GM20000 (cell line): Measurements from ENCODE around the gene GAPVD1.

Experiments
- DNase-seq: peaks from one replicate; pipeline ENCODE4 v3.0.0; 2012; ENCODE audit warnings: low spot score
- CTCF ChIP-seq: IDR thresholded peaks from 2 replicates; pipeline ENCODE4 v1.5.1; 2012; ENCODE audit warnings: mild to moderate bottlenecking, control low read depth; ENCODE audit errors: extremely low read depth, missing control alignments

Gene GAPVD1

GRCh38 chr9:125405938-125406809 lies 144.5 kb downstream of the GAPVD1 start:
- DNase-seq, result no peak
- TF ChIP-seq CTCF, result no peak

- DNase-seq, result no peak
Observed at GRCh38 chr9:125406810-125407087, 145.1 kb downstream of the GAPVD1 start.

GRCh38 chr9:125407432-125407973 lies 145.9 kb downstream of the GAPVD1 start:
- no peak for TF ChIP-seq CTCF
- no peak for DNase-seq

More at GRCh38 chr9:125406810-125407087, 145.1 kb downstream of the GAPVD1 start:
- no peak for TF ChIP-seq CTCF

GRCh38 chr9:125407974-125408900 lies 146.6 kb downstream of the GAPVD1 start:
- TF ChIP-seq CTCF, result peak; percentile 69
- DNase-seq, result peak; percentile 95

- TF ChIP-seq CTCF, result no peak
- DNase-seq, result peak; percentile 75
Observed at GRCh38 chr9:125409217-125409636, 147.6 kb downstream of the GAPVD1 start.

- TF ChIP-seq CTCF, result no peak
- peak; percentile 81 for DNase-seq
Observed at GRCh38 chr9:125409637-125410521, 148.3 kb downstream of the GAPVD1 start.
